Smooth muscle cell (in vitro differentiated cells): ENCODE results near the gene PTPRH. TPM values are rescaled to one million over a fixed set of nuclear protein-coding genes. Genes with fewer than 3 reads are reported as not detected.

Source experiments
- DNase-seq: peaks from one replicate; lab custom pipeline; 2025; ENCODE audit not compliant: unreplicated experiment; lab: John Stamatoyannopoulos, UW
- H2AFZ ChIP-seq: fragments of 200-600 bp; sonication (generic); 2 replicates; pipeline ENCODE4 v1.6.0; 2016; ENCODE audit warnings: antibody characterized with exemption, low read depth, mild to moderate bottlenecking
- H3F3A ChIP-seq: fragments of 200-600 bp; sonication (generic); 2 replicates; pipeline ENCODE4 v1.6.0; 2017; ENCODE audit warnings: antibody characterized with exemption, low read depth
- H3K27ac ChIP-seq: fragments of 200-600 bp; sonication (generic); 2 replicates; pipeline ENCODE4 v1.5.1; 2016; ENCODE audit warnings: low read depth, mild to moderate bottlenecking
- H3K27me3 ChIP-seq: fragments of 200-600 bp; sonication (generic); 2 replicates; pipeline ENCODE4 v1.6.1; 2016; ENCODE audit warnings: low read depth, mild to moderate bottlenecking
- H3K36me3 ChIP-seq: fragments of 200-600 bp; sonication (generic); 2 replicates; pipeline ENCODE4 v1.5.1; 2016; ENCODE audit warnings: low read depth
- H3K4me1 ChIP-seq: fragments of 200-600 bp; sonication (generic); 2 replicates; pipeline ENCODE4 v1.5.1; 2016; ENCODE audit warnings: low read depth
- H3K4me2 ChIP-seq: fragments of 200-600 bp; sonication (generic); 2 replicates; pipeline ENCODE4 v1.6.0; 2016; ENCODE audit warnings: mild to moderate bottlenecking
- H3K4me3 ChIP-seq: fragments of 200-600 bp; sonication (generic); 2 replicates; pipeline ENCODE4 v1.5.1; 2016; ENCODE audit warnings: mild to moderate bottlenecking
- H3K79me2 ChIP-seq: fragments of 200-600 bp; sonication (generic); 2 replicates; pipeline ENCODE4 v1.6.0; 2016; ENCODE audit warnings: low read depth, mild to moderate bottlenecking
- H3K9ac ChIP-seq: fragments of 200-600 bp; sonication (generic); 2 replicates; pipeline ENCODE4 v1.6.0; 2016; ENCODE audit warnings: low read depth
- H3K9me3 ChIP-seq: fragments of 200-600 bp; sonication (generic); replicated peaks from 2 replicates; pipeline ENCODE4 v1.5.1; 2016; ENCODE audit warnings: low read depth
- H4K20me1 ChIP-seq: fragments of 200-600 bp; sonication (generic); 2 replicates; pipeline ENCODE4 v1.6.0; 2016; ENCODE audit warnings: low read depth
- WGBS: methylation state at CpG from one replicate; pipeline ENCODE4 v1.1.7; 2016; ENCODE audit warnings: low lambda C conversion rate; 5-methylcytosine and 5-hydroxymethylcytosine counted together
- polyA plus RNA-seq: library from polyadenylated mRNA; unstranded; fragments of >200 nt; fragmentation: Nextera tagmentation; extraction: Ambion mirVana; gene quantifications from 2 replicates; pipeline ENCODE4 v1.2.1, GENCODE V29; 2016
- total RNA-seq: library from RNA; depleted of rRNA; stranded (reverse); fragments of >200 nt; gene quantifications from 2 replicates; pipeline ENCODE4 v1.2.3, GENCODE V29; 2014
- TF ChIP-seq, protein P1 (sequence below): fragments of 200-600 bp; sonication (generic); IDR thresholded peaks from 2 replicates; pipeline ENCODE4 v1.5.1; 2017; ENCODE audit warnings: borderline replicate concordance, mild to moderate bottlenecking, antibody characterized with exemption; ENCODE audit not compliant: insufficient read depth, poor library complexity, severe bottlenecking

The PTPRH gene
- total and polyA plus RNA-seq, 2 experiments from 2014 or later = 0.18 TPM; not detected in 1

DNA sequence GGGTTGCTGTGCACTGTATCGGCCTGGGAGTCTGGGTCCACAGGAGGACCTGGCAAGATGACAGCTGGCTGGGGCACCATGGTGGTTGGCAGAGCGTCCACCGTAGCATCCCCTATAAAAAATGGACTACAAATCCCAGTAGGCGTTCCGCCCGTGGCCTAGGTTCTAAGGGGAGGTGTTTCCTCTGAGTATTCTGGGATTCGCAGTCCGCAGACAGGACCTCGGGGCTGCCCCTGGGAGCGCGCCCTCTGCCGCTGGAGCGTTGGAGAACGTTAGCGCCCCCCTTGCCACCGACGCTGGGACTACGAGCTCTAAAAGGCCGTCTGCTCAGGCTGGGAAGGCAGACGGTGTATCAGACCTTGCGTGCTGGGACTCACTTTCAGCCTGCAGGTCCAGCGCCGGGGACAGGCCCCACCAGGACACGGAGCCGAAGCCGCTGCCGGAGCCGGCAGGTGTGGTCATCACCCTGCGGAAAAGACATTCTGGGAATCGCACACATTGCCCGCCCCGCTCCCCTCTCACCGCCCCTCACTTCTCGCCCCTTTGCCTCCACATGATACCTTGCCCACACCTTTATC, 43.3 kb downstream of the PTPRH start:
- peaks cover 30% of the 10 kb centered on the region for H3K27me3 ChIP-seq
- H2AFZ ChIP-seq = peak overlapping the region; percentile 84
- H3K27ac ChIP-seq = no peak overlapping the region
- no peaks in the 10 kb centered on the region for H3F3A ChIP-seq
- H3K4me2 ChIP-seq = peak overlapping the region; percentile 86
- H3K36me3 ChIP-seq = no peaks in the 10 kb centered on the region
- no peak overlapping the region for H3K9ac ChIP-seq
- 4% methylated on average over 29 of the region's 34 CpGs for WGBS
- TF ChIP-seq, protein P1, sequence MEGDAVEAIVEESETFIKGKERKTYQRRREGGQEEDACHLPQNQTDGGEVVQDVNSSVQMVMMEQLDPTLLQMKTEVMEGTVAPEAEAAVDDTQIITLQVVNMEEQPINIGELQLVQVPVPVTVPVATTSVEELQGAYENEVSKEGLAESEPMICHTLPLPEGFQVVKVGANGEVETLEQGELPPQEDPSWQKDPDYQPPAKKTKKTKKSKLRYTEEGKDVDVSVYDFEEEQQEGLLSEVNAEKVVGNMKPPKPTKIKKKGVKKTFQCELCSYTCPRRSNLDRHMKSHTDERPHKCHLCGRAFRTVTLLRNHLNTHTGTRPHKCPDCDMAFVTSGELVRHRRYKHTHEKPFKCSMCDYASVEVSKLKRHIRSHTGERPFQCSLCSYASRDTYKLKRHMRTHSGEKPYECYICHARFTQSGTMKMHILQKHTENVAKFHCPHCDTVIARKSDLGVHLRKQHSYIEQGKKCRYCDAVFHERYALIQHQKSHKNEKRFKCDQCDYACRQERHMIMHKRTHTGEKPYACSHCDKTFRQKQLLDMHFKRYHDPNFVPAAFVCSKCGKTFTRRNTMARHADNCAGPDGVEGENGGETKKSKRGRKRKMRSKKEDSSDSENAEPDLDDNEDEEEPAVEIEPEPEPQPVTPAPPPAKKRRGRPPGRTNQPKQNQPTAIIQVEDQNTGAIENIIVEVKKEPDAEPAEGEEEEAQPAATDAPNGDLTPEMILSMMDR = peak; percentile 47
- DNase-seq = no peak
- H3K4me3 ChIP-seq = peak overlapping the region; percentile 62
- H3K79me2 ChIP-seq = no peaks in the 10 kb centered on the region
- H3K4me1 ChIP-seq = no peaks in the 10 kb centered on the region
- no peaks in the 10 kb centered on the region for H3K9me3 ChIP-seq
- no peaks in the 10 kb centered on the region for H4K20me1 ChIP-seq

DNA sequence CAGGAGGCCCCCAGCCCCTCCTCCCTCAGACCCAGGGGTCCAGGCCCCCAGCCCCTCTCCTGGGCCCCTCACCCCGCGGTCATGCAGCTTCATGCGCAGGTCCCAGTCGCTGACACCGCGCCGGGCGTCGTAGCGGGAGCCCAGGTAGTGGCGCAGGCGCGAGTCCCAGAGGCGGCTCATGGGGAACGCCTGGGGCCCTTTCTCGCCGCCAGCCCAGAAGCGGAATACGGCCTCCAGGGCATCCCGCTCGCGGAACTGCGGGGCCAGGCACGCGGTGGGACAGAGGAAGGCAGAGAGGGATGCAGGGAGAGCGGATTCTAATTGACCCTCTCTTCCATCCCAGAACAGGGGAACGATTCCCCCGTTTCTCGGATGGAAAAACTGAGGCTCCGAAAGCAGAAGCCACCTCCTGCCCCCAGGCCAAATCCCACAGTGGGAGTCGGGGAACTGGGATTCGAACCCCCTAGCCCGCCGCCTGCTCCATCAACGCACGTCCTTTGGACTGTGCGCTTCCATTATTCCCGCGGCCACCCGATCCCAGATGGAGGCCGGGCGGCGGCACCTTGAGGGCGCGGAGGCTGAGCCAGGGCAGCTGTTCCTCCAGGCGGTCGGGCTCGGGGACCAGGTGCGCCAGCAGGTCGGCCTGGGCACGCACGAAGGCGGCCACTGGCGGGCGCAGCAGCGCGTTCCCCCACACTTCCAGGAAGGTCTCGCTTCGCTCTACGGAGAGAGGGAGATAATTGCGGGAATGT, 47.6 kb downstream of the PTPRH start:
- Histone ChIP-seq H2AFZ (no peak overlapping the region), H3F3A (no peaks in the 10 kb centered on the region), H3K27me3 (peaks cover 24% of the 10 kb centered on the region), H3K9ac (no peak overlapping the region), H3K79me2 (no peaks in the 10 kb centered on the region), H3K4me2 (no peak overlapping the region), H3K9me3 (no peaks in the 10 kb centered on the region), H3K4me1 (no peaks in the 10 kb centered on the region), H4K20me1 (no peaks in the 10 kb centered on the region), H3K27ac (no peak overlapping the region), H3K4me3 (no peak overlapping the region), H3K36me3 (no peaks in the 10 kb centered on the region)
- DNase-seq = no peak
- 66% methylated on average over 57 of the region's 61 CpGs for WGBS
- TF ChIP-seq, protein P1 = no peak

DNA sequence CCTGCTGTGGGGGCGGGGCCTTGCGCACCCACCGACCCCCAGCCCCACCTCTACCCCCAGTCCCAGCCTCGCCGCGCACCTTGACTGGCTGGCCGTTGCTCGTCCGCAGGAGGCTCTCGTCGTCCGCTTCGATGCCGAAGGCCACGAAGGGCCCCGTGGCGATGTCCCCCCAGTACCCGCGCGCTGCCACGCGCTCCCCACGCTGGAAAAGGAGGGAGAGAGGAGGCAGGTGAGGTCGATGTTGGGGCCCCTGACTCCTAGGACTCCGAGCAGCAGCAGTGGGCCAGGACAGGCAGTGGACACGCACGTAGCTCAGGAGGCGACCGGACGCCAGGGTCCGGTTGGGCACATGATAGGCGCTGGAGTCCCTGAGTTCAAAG, 48.3 kb downstream of the PTPRH start:
- H3K4me3 ChIP-seq = no peak overlapping the region
- no peaks in the 10 kb centered on the region for H3K4me1 ChIP-seq
- H3F3A ChIP-seq = no peaks in the 10 kb centered on the region
- no peaks in the 10 kb centered on the region for H3K36me3 ChIP-seq
- no peaks in the 10 kb centered on the region for H3K79me2 ChIP-seq
- no peak for DNase-seq
- H4K20me1 ChIP-seq = no peaks in the 10 kb centered on the region
- no peak overlapping the region for H2AFZ ChIP-seq
- H3K27ac ChIP-seq = no peak overlapping the region
- H3K4me2 ChIP-seq = no peak overlapping the region
- WGBS = 30% methylated on average over 19 of the region's 32 CpGs
- H3K27me3 ChIP-seq = peaks cover 32% of the 10 kb centered on the region
- no peaks in the 10 kb centered on the region for H3K9me3 ChIP-seq
- TF ChIP-seq, protein P1 = no peak
- no peak overlapping the region for H3K9ac ChIP-seq
